Activated gamma-delta T cell (primary cell): ENCODE measurements around the gene PVR.
"Not testable (repeated sequence)": the region's sequence is repeated elsewhere in the genome, so short reads cannot be mapped to it uniquely, and the experiment has no call there.

Experiments
- DNase-seq: peaks from one replicate; lab custom pipeline; 2025; lab: John Stamatoyannopoulos, UW

The PVR gene

GRCh38 chr19:44701228-44701627 lies 57.5 kb downstream of the PVR start:
- DNase-seq = no peak

DNA sequence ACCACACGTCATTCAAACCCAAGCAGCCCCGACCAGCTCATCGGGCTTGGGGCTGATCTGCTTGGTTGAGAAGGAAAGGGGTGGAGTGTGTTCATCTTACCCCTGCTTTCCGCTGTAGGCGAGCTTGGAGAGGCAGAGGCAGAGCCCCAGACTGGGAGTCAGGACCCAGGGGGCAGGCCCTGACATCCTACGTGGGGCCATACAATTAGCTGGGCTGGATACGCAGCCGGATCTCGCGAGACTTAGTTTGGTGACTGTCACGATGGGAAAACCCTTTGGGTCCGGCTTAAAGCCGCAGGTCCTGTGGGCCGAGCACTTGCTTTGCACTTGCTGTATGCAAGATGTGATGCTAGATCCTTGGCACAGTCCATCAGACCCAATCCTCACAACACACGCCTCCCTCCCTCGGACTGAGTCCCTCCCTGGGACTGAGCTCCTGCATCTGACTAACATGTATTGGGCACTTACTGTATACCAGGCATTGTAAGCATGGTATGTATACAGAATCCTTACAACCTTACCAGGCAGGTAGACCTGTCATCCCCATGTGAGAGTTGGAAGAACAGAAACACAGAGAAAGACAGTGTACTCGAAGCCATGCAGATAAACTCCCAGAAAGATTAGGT lies 59.0 kb downstream of the PVR start:
- no peak for DNase-seq

DNA sequence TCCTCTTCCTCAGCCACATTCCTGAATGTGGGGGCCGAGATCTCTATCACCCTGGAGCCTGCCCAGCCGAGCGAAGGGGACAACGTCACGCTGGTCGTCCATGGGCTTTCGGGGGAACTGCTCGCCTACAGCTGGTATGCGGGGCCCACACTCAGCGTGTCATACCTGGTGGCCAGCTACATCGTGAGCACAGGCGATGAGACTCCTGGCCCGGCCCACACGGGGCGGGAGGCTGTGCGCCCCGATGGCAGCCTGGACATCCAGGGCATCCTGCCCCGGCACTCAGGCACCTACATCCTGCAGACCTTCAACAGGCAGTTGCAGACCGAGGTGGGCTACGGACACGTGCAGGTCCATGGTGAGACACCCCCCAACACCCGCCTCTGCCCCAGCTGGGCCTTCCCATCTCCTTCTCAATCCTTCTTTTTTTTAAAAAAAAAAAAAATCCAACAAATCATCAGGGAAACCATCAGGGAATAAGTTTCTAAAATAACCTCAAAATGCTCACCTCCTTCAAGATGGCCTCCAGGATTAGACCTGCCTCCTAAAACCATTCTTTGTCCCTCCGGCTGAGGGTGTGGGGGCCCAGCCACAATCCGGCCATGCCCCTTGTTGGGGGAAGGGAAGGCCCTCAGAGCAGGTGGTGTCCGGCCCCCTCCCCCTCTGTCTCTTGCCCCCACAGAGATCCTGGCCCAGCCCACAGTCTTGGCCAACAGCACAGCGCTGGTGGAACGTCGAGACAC lies 59.8 kb downstream of the PVR start:
- DNase-seq = no peak

DNA sequence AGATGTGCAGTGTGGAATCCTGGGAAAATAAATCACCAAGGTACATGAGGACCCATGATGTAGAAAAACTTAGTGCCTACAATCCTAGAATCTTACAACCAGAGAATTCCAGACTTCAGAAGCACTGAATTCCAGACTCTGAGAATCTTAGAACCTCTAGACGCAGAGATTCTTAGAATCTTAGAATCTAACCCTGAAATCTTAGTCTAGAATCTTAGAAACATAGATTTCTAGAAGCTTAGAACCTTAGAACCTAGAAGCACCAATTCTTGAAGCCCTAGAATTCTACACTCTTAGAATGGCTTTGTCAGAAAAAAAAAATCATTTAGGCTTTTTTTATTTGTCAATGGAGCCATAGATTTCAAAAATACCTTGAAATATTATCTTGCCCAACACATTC lies 61.3 kb downstream of the PVR start:
- DNase-seq = no peak

DNA sequence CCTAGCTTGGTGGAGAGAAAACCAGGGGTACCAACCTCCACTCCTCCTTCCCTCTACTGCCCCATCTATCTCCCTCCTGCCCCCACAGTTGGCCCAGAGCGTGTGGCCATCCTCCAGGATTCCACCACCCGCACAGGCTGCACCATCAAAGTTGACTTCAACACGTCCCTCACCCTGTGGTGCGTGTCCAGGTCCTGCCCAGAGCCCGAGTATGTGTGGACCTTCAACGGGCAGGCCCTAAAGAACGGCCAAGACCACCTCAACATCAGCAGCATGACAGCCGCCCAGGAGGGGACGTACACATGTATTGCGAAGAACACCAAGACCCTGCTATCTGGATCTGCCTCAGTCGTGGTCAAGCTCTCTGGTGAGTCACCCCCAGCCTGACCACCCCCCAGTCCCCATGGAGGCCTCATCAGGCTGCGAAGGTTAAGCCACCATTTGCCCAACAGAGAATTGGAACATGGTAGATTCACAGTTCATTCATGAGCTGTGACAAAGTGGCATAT lies 61.8 kb downstream of the PVR start:
- DNase-seq = no peak

DNA sequence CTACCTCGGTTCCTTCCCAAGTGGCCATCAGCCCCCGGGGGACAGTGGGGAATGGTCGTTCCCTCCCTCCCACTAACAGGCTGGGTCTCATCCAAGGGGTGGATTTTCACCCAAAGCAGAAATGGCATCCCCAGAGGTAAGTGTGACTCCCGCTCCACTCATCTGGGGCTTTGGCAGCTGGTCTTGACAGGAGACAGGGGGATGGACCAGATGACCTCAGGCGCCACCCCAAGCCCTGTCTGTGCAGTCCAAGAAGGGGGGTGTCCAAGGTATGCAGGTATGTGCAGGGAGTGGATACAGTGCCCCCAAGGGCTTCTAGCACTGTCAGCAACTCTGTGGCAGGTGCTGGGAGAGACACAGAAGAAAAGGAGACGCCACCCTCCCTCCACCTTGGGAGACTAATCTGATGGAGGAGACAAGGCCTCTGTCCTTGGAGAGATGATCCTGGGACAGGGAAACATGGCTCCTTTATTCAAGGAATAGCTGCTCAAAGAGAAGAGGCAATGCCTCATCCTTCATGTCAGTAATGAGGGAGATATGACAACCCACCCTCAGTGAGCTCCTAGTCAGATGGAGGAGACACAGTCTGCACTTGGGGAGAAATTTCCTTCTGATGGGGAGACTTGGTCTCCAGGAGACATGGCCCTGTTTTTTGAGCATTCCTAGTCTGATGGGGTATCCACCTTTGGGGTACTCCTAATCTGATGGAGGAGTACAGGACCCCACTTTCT lies 63.0 kb downstream of the PVR start:
- DNase-seq = no peak

DNA sequence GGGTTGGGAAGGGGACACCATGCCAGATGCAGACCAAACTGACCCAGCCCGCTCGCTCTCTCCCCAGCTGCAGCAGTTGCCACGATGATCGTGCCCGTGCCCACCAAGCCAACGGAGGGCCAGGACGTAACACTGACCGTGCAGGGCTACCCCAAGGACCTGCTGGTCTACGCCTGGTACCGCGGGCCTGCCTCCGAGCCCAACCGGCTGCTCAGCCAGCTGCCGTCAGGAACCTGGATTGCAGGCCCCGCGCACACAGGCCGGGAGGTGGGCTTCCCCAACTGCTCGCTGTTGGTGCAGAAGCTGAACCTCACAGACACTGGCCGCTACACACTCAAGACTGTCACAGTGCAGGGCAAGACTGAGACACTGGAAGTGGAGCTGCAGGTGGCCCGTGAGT lies 64.1 kb downstream of the PVR start:
- no peak for DNase-seq

DNA sequence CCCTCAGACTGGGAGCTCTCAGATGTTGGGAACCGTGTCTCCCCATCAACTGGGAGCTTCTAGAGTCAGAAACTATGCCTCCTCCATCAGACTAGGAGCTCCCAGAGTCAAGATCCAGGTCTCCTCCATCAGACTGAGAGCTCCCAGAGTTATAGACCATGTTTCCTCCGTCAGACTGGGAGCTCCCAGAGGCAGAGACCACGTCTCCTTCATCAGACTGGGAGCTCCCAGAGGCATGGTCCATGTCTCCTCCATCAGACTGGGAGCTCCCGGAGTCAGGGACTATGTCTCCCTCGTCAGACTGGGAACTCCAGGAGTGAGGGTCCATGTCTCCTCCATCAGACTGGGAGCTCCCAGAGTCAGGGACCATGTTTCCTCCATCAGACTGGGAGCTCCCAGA lies 65.2 kb downstream of the PVR start:
- no peak for DNase-seq

DNA sequence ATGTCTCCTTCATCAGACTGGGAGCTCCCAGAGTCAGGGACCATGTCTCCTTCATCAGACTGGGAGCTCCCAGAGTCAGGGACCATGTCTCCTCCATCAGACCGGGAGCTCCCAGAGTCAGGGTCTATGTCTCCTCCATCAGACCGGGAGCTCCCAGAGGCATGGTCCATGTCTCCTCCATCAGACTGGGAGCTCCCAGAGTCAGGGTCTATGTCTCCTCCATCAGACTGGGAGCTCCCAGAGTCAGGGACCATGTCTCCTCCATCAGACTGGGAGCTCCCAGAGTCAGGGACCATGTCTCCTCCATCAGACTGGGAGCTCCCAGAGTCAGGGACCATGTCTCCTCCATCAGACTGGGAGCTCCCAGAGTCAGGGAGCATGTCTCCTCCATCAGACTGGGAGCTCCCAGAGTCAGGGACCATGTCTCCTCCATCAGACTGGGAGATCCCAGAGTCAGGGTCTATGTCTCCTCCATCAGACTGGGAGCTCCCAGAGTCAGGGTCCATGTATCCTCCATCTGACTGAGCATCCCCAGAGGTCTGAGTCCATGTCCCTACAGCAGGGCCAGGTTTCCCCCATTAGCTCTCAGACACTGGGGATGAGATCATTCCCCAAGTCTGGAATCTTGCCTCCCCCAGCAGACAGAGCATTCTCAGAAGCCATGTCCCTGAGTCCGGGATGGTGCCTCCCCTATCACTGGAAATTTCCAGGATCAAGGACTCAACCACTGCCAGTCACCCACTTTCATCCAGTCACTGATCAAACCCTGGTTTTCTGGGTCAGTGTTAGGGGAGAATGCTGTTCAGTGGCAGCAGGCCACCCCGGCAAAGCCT lies 65.9 kb downstream of the PVR start:
- DNase-seq = not testable (repeated sequence)

GRCh38 chr19:44710483-44710882 lies 66.8 kb downstream of the PVR start:
- no peak for DNase-seq

DNA sequence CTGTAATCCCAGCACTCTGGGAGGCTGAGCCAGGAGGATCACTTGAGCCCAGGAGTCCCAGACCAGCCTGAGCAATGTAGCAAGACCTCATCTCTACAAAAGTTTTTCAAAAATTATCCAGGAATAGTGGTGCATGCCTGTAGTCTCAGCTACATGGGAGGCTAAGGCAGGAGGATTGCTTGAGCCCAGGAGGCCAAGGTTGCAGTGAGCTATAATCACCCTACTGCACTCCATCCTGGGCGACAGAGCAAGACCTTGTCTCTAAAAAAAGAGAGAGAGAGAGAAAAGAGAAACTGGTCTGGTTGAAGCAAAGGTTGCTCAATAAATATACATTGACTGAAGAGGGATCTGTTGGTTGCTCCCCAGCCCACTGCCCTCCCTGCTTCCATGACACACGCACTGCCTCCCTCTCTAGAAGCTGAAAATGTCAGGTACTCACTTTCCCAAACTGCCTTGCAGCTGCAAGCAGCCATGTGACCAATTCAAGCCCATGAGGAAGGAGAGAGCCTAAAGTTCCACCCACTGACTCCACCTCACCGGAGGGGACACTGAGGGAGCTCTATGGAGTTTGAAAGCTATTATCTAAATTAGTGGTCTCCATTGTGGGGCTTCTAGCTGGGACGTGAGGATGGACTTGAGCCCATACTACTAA lies 69.3 kb downstream of the PVR start:
- DNase-seq = no peak
